K562 (cell line): ENCODE results near the gene ARMH3. TPM values are rescaled to one million over a fixed set of nuclear protein-coding genes. Genes with fewer than 3 reads are reported as not detected.

ENCODE experiments used
- ATAC-seq: fragments of 200-7000 bp; cut with Tn5 transposase; 3 replicates; pipeline ENCODE4 v1.9.1; 2020; ENCODE audit warnings: moderate library complexity
- BruUV-seq: library from RNA; stranded (reverse); fragments of 400-500 nt; replicated peaks from 2 replicates; lab custom pipeline; 2021; lab: Mats Ljungman, UMichigan
- CTCF ChIA-PET: fragments of 300-600 bp; formaldehyde crosslinking; extraction: SDS; loops from one replicate; lab custom pipeline; 2021; ENCODE audit warnings: low intra/inter-chr PET ratio; lab: Yijun Ruan, JAX
- POLR2A ChIA-PET: fragments of 300-600, 350-650 bp; sonication (Branson Sonifier 250); formaldehyde crosslinking; extraction: SDS; loops from one replicate; lab custom pipeline; 2021; ENCODE audit warnings: antibody characterized with exemption, inconsistent platforms; lab: Yijun Ruan, JAX
- DNase-seq, 4 experiments: peaks; one replicate each; pipeline versions ENCODE4 v3.0.0 to v3.0.0-alpha.2; 2011 to 2018; ENCODE audit warnings: low spot score in 3 of 4, mixed read lengths in 3 of 4; ENCODE audit errors: extremely low read depth in 1 of 4
- FAIRE-seq: peaks from 2 replicates; lab custom pipeline; 2011; peaks lifted over from hg19 to GRCh38; lab: Jason Lieb, UNC
- H2AFZ ChIP-seq: 2 replicates; pipeline ENCODE4 v1.6.0; 2011; ENCODE audit warnings: low read depth, low read length, control low read depth, inconsistent platforms
- H3K27ac ChIP-seq: fragments of 200-600 bp; 3 replicates; pipeline ENCODE4 v1.8.0; 2011; ENCODE audit warnings: low read depth, mild to moderate bottlenecking, control low read depth, inconsistent platforms, low read length, moderate library complexity, mixed read lengths; ENCODE audit errors: extremely low read depth
- H3K27me3 ChIP-seq, 2 experiments: fragments of 300-600 bp in 1 of 2; 2 replicates in 1 of 2; 3 replicates in 1 of 2; pipeline versions ENCODE4 v1.6.0 to v1.8.0; 2011; ENCODE audit warnings: inconsistent platforms in 2 of 2, low read length in 2 of 2, mild to moderate bottlenecking in 1 of 2, mixed read lengths in 1 of 2, moderate library complexity in 1 of 2; ENCODE audit not compliant: control insufficient read depth in 2 of 2, insufficient read depth in 2 of 2
- H3K36me3 ChIP-seq: fragments of 300-600 bp; 3 replicates; pipeline ENCODE4 v1.8.0; 2011; ENCODE audit warnings: mild to moderate bottlenecking, low read length, inconsistent platforms; ENCODE audit not compliant: control insufficient read depth, insufficient read depth
- H3K4me1 ChIP-seq, 2 experiments: fragments of 200-600 bp in 1 of 2; replicated peaks in 1 of 2; 2 replicates in 1 of 2; 3 replicates in 1 of 2; pipeline versions ENCODE4 v1.5.1 to v1.8.0; 2011; ENCODE audit warnings: inconsistent platforms in 2 of 2, low read length in 2 of 2, mild to moderate bottlenecking in 1 of 2, mixed read lengths in 1 of 2, moderate library complexity in 1 of 2; ENCODE audit not compliant: control insufficient read depth in 2 of 2, insufficient read depth in 2 of 2
- H3K4me2 ChIP-seq: 2 replicates; pipeline ENCODE4 v1.6.1; 2011; ENCODE audit warnings: low read length, control low read depth, inconsistent platforms, mixed read lengths; ENCODE audit not compliant: insufficient read depth
- H3K4me3 ChIP-seq: fragments of 200-600 bp; sonication (generic), shearing (Covaris generic); 2 replicates; pipeline ENCODE4 v1.5.1; 2016; ENCODE audit warnings: control low read depth, inconsistent platforms
- H3K79me2 ChIP-seq: fragments of 200-600 bp; 3 replicates; pipeline ENCODE4 v1.8.0; 2011; ENCODE audit warnings: low read length, inconsistent platforms; ENCODE audit not compliant: control insufficient read depth, insufficient read depth
- H3K9ac ChIP-seq, 2 experiments: 2 replicates each; pipeline versions ENCODE4 v1.6.0 to v1.6.1; 2011; ENCODE audit warnings: low read depth in 2 of 2, low read length in 2 of 2, control low read depth in 1 of 2, inconsistent platforms in 1 of 2, mild to moderate bottlenecking in 1 of 2, mixed read lengths in 1 of 2; ENCODE audit not compliant: insufficient read depth in 1 of 2
- H3K9me1 ChIP-seq: one replicate; pipeline ENCODE4 v1.6.0; 2011; ENCODE audit warnings: inconsistent platforms, mild to moderate bottlenecking, low read length, moderate library complexity; ENCODE audit not compliant: control insufficient read depth, insufficient read depth
- H3K9me3 ChIP-seq: replicated peaks from 2 replicates; pipeline ENCODE4 v1.5.1; 2011; ENCODE audit warnings: low read depth, low read length, inconsistent platforms; ENCODE audit not compliant: control insufficient read depth, insufficient read depth
- H4K20me1 ChIP-seq: replicated peaks from 2 replicates; pipeline ENCODE4 v1.6.1; 2011; ENCODE audit warnings: low read length, inconsistent platforms, mixed read lengths; ENCODE audit not compliant: control insufficient read depth, insufficient read depth
- CEBPB ChIP-seq: fragments of 450-650 bp; IDR thresholded peaks from 2 replicates; pipeline ENCODE4 v1.6.1; 2016; ENCODE audit warnings: missing genetic modification characterization, missing compliant biosample characterization
- GMEB1 ChIP-seq: fragments of 250-450 bp; sonication (Bioruptor Pico); IDR thresholded peaks from 2 replicates; pipeline ENCODE4 v1.4.0; 2020; ENCODE audit warnings: mild to moderate bottlenecking
- HDAC8 ChIP-seq: fragments of 450-650 bp; IDR thresholded peaks from 2 replicates; pipeline ENCODE4 v1.6.1; 2016; ENCODE audit warnings: mild to moderate bottlenecking, missing genetic modification characterization, moderate library complexity, missing compliant biosample characterization
- HMG20B ChIP-seq: fragments of 250-450 bp; sonication (Bioruptor Pico); IDR thresholded peaks from 2 replicates; pipeline ENCODE4 v1.5.0; 2021; ENCODE audit warnings: mild to moderate bottlenecking
- KHSRP ChIP-seq: fragments of 450-650 bp; IDR thresholded peaks from 2 replicates; pipeline ENCODE4 v1.6.1; 2017
- MAFK ChIP-seq: IDR thresholded peaks from 2 replicates; pipeline ENCODE4 v1.6.1; 2011; ENCODE audit warnings: low read length, improper control_type of control experiment
- MCM5 ChIP-seq: fragments of 450-650 bp; IDR thresholded peaks from 2 replicates; pipeline ENCODE4 v1.6.1; 2016; ENCODE audit warnings: low read depth
- MTA1 ChIP-seq: fragments of 450-650 bp; IDR thresholded peaks from 2 replicates; pipeline ENCODE4 v1.6.1; 2017; ENCODE audit warnings: borderline replicate concordance
- SAFB ChIP-seq: fragments of 200-400 bp; formaldehyde crosslinking; IDR thresholded peaks from 2 replicates; pipeline ENCODE4 v1.6.1; 2017; ENCODE audit warnings: low read depth, low read length, borderline replicate concordance
- TGIF2 ChIP-seq: sonication (generic); formaldehyde crosslinking; IDR thresholded peaks from 2 replicates; pipeline ENCODE4 v1.8.1; 2022; ENCODE audit warnings: mild to moderate bottlenecking, missing genetic modification reagents, moderate library complexity
- WGBS: fragments of 100-300 bp; shearing (Covaris generic); methylation state at CpG from one replicate; pipeline ENCODE4 v1.1.6; 2016; ENCODE audit warnings: low coverage, mixed read lengths; ENCODE audit not compliant: insufficient coverage; ENCODE audit errors: missing lambda C conversion rate; 5-methylcytosine and 5-hydroxymethylcytosine counted together
- in situ Hi-C: fragments of 300-500 bp; cut with MboI; formaldehyde crosslinking; loops from 4 replicates; pipeline ENCODE4 v1.15.0; 2018; ENCODE audit warnings: inconsistent platforms, mixed read lengths
- intact Hi-C: fragments of 100-400 bp; cut with micrococcal nuclease; formaldehyde crosslinking; loops from 2 replicates; pipeline ENCODE4 v1.14.2; 2022
- polyA plus RNA-seq, 8 experiments: library from polyadenylated mRNA; depleted of rRNA in 4 of 8; stranded (reverse) in 5 of 8; unstranded in 3 of 8; fragments of >200 nt; fragmentation: Nextera tagmentation in 2 of 8; fragmentation: Illumina TruSeq in 1 of 8; extraction: Ambion mirVana in 2 of 8; extraction: Trizol in 1 of 8; gene quantifications; 2 replicates each; pipeline versions ENCODE4 v1.2.1 to v1.2.3, GENCODE V29; 2011 to 2014; ENCODE audit warnings: inconsistent platforms in 1 of 8, missing spikeins in 1 of 8
- total RNA-seq, 7 experiments: library from RNA; depleted of rRNA in 6 of 7; stranded (reverse); fragments of >200 nt in 6 of 7; fragmentation: Illumina TruSeq in 2 of 7; extraction: Trizol in 2 of 7; gene quantifications; 2 replicates each; pipeline versions ENCODE4 v1.2.1 to v1.2.3, GENCODE V29; 2011 to 2021; ENCODE audit warnings: low replicate concordance in 1 of 7

The ARMH3 gene
- total and polyA plus RNA-seq, 9 of the 15 experiments (the other 6 are each of a cell fraction or from before 2014, with no cell fraction given): 0.29 to 0.73 TPM; not detected in 7

GRCh38 chr10:101922846-101923245 is 133.1 kb downstream of the ARMH3 start:
- BruUV-seq: no TSS peak
- no peak for TF ChIP-seq HDAC8 (tag)
- TF ChIP-seq MAFK: no peak
- TF ChIP-seq MCM5: no peak
- no peak for TF ChIP-seq TGIF2 (CRISPR knock-in tag)
- TF ChIP-seq MTA1: no peak
- no peak for TF ChIP-seq CEBPB (tag)
- no peak for TF ChIP-seq GMEB1 (CRISPR knock-in tag)
- no peak for TF ChIP-seq SAFB
- TF ChIP-seq KHSRP: no peak
- no peak for TF ChIP-seq HMG20B (CRISPR knock-in tag)
- H3K36me3 ChIP-seq: no peaks in the 10 kb centered on the region
- intact Hi-C loops: no loop called here
- no peak overlapping the region for H2AFZ ChIP-seq
- no peak overlapping the region for H3K4me3 ChIP-seq
- WGBS: no CpG with 5 or more reads among the region's 2 CpGs
- ChIA-PET CTCF (no interaction called here), POLR2A (no interaction called here)
- H3K9me3 ChIP-seq: no peaks in the 10 kb centered on the region
- in situ Hi-C loops: no loop called here
- no peak overlapping the region for H3K27ac ChIP-seq
- H3K9ac ChIP-seq: no peak overlapping the region
- no peak overlapping the region for H3K4me2 ChIP-seq
- FAIRE-seq: no peak
- H3K4me1 ChIP-seq: no peaks in the 10 kb centered on the region
- no peaks in the 10 kb centered on the region for H4K20me1 ChIP-seq
- no peaks in the 10 kb centered on the region for H3K79me2 ChIP-seq
- no peak for ATAC-seq
- H3K27me3 ChIP-seq: no peaks in the 10 kb centered on the region
- no peaks in the 10 kb centered on the region for H3K9me1 ChIP-seq
- DNase-seq: no peak
